GM19025 (cell line): ENCODE data around the gene MSTO1.
"Not testable (repeated sequence)": the region's sequence is repeated elsewhere in the genome, so short reads cannot be mapped to it uniquely, and the experiment has no call there.

ENCODE experiments used
- ATAC-seq: cut with Tn5 transposase; IDR thresholded peaks from one replicate; pipeline ENCODE4 v1.9.1; 2021; ENCODE audit warnings: mild to moderate bottlenecking, low read depth, moderate library complexity; ENCODE audit not compliant: unreplicated experiment

MSTO1 gene

GRCh38 chr1:155610257-155610647 lies 234 bp downstream of the MSTO1 start:
- not testable (repeated sequence) for ATAC-seq

DNA sequence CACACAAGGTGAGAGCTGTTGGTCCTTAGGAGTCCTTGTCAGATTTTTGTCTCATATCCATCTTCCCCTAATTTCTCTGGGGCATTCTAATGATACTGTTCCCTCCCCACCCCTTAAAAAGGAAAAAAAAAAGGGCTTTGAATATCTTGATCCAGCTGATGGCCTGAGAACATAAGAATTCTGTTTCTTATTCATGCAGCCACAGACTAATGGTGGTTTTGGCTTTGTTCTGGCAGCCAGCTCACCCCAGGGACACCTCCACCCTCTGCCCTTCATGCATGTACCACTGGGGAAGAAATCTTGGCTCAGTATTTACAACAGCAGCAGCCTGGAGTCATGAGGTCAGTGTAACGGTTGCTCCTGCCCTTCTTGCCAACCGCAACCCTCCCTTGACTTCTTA lies 3.2 kb downstream of the MSTO1 start:
- not testable (repeated sequence) for ATAC-seq

- ATAC-seq: no peak
These were observed 12.2 kb downstream of the MSTO1 start for GRCh38 chr1:155622191-155622590.

DNA sequence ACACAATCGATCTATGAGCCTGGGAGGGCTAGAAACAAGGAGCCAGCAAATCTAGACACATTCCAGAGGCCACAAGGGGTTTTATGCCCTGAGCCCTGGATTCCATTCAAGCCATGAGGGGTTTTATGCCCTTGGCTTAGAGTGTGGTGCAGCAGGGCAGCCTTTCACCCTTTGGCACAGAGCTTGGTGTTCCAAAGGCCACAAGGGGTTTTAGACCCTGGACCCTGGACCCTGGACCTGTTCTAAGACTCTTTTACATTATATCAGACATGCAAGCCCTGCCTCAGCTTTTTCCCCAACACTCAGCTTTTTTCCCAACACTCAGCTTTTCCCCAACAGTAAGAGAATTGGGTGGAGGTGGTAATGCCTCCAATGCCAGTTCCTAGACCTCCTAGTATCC lies 13.3 kb downstream of the MSTO1 start:
- no peak for ATAC-seq

- ATAC-seq: not testable (repeated sequence)
These were observed 16.4 kb downstream of the MSTO1 start for GRCh38 chr1:155626428-155626827.

GRCh38 chr1:155636397-155637153 lies 26.6 kb downstream of the MSTO1 start:
- ATAC-seq: no peak

GRCh38 chr1:155640367-155640766 lies 30.3 kb downstream of the MSTO1 start:
- ATAC-seq: no peak

- not testable (repeated sequence) for ATAC-seq
These were observed 32.7 kb downstream of the MSTO1 start for GRCh38 chr1:155642559-155643180.

DNA sequence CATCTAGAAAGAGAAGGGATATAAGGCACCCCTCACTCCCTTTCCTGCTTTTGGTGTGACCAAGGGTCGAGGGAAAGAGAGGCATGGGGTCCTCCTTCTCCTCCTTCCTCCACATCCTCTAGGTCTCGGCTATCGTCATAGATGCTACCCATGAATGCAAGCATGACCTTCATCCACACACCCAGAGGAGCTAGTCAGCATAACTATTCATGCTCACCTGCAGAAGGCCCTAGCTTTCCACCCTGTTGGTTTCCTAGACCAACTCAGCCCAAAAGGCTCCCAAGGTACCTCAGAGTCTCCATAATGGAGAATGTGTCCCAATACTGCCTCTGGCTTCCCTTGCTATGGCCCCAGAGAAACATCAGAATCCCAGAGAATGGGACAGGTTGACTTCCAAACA lies 33.2 kb downstream of the MSTO1 start:
- ATAC-seq: no peak

DNA sequence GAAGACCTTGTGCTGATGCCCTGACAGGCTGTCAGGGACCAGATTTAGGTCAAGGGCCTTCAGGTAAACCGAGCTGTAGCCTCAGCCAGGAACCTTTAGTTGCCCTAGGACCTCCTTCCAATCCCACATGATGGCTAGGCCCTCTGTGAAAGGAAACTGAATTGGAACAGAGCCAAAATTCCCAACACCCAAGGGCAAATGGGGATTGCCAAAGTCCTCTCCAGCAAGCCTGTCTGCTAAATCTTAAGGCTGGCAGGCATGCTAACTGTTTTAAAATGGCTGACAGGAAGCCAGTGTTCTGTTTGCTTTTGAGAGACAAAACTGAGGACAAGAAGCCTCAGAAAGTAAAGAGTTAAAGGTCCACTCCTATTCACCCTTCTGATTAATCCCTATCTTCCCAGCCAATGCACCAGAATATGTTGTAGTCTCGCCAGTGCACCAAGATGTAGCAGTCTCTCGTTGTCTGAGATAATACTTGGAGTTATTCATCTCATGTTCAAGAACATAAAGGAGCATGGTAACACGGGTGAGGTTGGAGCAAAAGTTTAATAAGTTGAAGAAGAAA lies 35.1 kb downstream of the MSTO1 start:
- ATAC-seq: no peak

DNA sequence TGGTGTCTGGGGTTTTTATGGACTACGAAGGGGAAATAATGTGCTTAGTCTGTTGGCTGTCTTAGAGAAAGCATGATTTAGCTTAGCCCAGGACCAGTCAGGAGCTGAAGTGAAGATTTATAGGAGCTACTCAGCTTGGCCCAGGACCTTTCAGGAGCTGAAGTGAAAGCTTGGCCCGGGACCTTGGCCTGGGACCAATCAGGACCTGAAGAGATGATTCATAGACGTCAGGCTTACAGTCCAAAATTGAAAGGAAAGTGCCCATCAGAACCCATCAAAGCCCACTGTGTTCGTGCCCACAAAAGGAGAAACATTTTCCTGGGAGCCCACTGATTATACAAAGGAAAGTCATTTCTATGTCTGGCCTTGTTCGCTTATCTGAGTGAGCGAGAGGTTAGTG lies 35.6 kb downstream of the MSTO1 start:
- ATAC-seq: no peak

GRCh38 chr1:155646307-155646706 lies 36.3 kb downstream of the MSTO1 start:
- no peak for ATAC-seq

DNA sequence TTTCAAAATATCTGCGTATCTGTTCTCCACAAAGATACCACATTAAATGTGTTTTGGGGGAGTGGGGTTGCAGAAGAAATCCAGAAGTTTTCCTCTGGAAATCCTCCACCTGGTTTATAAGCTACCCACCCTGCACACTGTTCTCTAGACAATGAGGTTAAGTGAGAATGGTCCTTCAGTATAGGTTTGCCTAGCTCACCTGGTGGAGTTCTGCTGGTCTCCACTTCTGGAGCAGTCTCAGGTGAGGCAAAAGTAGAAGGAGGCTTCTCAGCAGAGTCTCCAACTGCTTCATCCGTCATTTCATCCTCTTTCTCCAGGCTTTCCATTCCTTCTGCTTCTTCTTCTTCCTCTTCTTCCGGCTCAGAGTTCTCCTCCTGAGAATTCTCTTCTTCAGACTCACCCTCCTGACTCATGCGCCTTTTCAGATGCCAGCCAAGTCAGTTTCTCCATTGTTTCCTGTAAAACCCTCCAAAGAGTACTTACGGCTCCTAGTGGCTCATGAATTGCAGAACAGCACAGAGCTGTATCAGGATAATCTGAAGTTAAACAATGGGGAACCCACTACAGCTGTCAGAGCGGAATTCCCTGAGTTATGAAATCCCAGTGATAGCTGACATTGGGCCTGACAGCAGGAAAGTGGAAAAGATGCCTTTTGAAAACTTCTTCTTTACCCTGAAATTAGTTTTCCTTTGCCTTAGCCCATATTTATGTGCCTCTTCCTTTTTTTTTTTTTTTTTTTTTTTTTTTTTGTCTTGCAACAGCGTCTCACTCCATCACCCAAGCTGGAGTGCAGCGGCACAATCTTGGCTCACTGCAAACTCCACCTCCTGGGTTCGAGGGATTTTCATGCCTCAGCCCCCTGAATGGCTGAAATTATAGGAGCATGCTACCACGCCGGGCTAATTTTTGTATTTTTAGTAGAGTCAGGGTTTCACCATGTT lies 38.5 kb downstream of the MSTO1 start:
- ATAC-seq: no peak

DNA sequence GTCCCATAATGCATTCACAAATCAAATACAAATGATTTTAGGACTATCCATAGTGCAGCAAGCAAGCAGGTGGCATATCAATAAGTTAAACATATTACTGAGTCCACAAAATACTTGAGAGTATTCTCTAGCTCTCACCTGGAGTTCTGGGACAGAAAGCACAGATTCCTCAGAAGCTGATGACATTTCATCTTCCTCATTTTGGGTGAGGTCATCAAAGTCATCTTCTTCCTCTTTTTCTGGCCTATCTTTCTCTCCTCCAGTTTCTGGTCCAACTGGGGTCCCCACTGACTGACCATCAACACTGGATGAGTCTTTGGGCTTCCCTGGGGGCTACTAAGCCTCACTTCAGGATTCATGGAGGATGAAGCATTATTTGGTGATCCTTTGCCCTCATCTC lies 39.7 kb downstream of the MSTO1 start:
- ATAC-seq: no peak

GRCh38 chr1:155650231-155650757 lies 40.3 kb downstream of the MSTO1 start:
- ATAC-seq: no peak

GRCh38 chr1:155651861-155652661 lies 42.0 kb downstream of the MSTO1 start:
- ATAC-seq: no peak

- no peak for ATAC-seq
These were observed 42.9 kb downstream of the MSTO1 start for GRCh38 chr1:155652951-155653350.

DNA sequence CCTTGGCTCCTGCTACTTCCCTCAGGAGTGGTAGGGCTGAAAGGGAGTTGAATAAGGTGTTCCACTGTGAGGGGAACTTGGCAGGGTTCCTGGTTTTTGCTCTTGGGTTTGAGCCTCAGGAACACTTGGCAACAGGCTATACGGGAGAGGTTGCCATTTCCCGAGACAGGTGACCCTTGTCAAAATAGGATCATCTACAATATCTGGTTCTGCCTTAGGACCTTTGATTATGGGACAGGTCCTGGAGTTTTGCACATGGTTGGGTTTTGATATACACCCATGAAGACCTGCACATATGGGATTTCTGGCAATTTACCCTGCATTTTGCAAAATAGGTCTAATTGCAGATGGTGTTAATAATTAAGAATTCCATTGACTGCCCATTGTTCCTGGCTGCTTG lies 47.4 kb downstream of the MSTO1 start:
- ATAC-seq: no peak

GRCh38 chr1:155661239-155661638 lies 51.2 kb downstream of the MSTO1 start:
- not testable (repeated sequence) for ATAC-seq
